K562 (cell line): ENCODE measurements around the gene TAOK2. TPM values are rescaled to one million over a fixed set of nuclear protein-coding genes. Genes with fewer than 3 reads are reported as not detected.
A peak's percentile ranks its signal among the peaks of the same experiment; 100 is the strongest.

Source experiments
- ATAC-seq: fragments of 200-7000 bp; cut with Tn5 transposase; 3 replicates; pipeline ENCODE4 v1.9.1; 2020; ENCODE audit warnings: moderate library complexity
- BruUV-seq: library from RNA; stranded (reverse); fragments of 400-500 nt; replicated peaks from 2 replicates; lab custom pipeline; 2021; lab: Mats Ljungman, UMichigan
- CTCF ChIA-PET: fragments of 300-600 bp; formaldehyde crosslinking; extraction: SDS; loops from one replicate; lab custom pipeline; 2021; ENCODE audit warnings: low intra/inter-chr PET ratio; lab: Yijun Ruan, JAX
- POLR2A ChIA-PET: fragments of 300-600, 350-650 bp; sonication (Branson Sonifier 250); formaldehyde crosslinking; extraction: SDS; loops from one replicate; lab custom pipeline; 2021; ENCODE audit warnings: antibody characterized with exemption, inconsistent platforms; lab: Yijun Ruan, JAX
- DNase-seq, 4 experiments: peaks; one replicate each; pipeline versions ENCODE4 v3.0.0 to v3.0.0-alpha.2; 2011 to 2018; ENCODE audit warnings: low spot score in 3 of 4, mixed read lengths in 3 of 4; ENCODE audit errors: extremely low read depth in 1 of 4
- FAIRE-seq: peaks from 2 replicates; lab custom pipeline; 2011; peaks lifted over from hg19 to GRCh38; lab: Jason Lieb, UNC
- H2AFZ ChIP-seq: 2 replicates; pipeline ENCODE4 v1.6.0; 2011; ENCODE audit warnings: low read depth, low read length, control low read depth, inconsistent platforms
- H3K27ac ChIP-seq: fragments of 200-600 bp; 3 replicates; pipeline ENCODE4 v1.8.0; 2011; ENCODE audit warnings: low read depth, mild to moderate bottlenecking, control low read depth, inconsistent platforms, low read length, moderate library complexity, mixed read lengths; ENCODE audit errors: extremely low read depth
- H3K27me3 ChIP-seq, 2 experiments: fragments of 300-600 bp in 1 of 2; 2 replicates in 1 of 2; 3 replicates in 1 of 2; pipeline versions ENCODE4 v1.6.0 to v1.8.0; 2011; ENCODE audit warnings: inconsistent platforms in 2 of 2, low read length in 2 of 2, mild to moderate bottlenecking in 1 of 2, mixed read lengths in 1 of 2, moderate library complexity in 1 of 2; ENCODE audit not compliant: control insufficient read depth in 2 of 2, insufficient read depth in 2 of 2
- H3K36me3 ChIP-seq: fragments of 300-600 bp; 3 replicates; pipeline ENCODE4 v1.8.0; 2011; ENCODE audit warnings: mild to moderate bottlenecking, low read length, inconsistent platforms; ENCODE audit not compliant: control insufficient read depth, insufficient read depth
- H3K4me1 ChIP-seq, 2 experiments: fragments of 200-600 bp in 1 of 2; replicated peaks in 1 of 2; 2 replicates in 1 of 2; 3 replicates in 1 of 2; pipeline versions ENCODE4 v1.5.1 to v1.8.0; 2011; ENCODE audit warnings: inconsistent platforms in 2 of 2, low read length in 2 of 2, mild to moderate bottlenecking in 1 of 2, mixed read lengths in 1 of 2, moderate library complexity in 1 of 2; ENCODE audit not compliant: control insufficient read depth in 2 of 2, insufficient read depth in 2 of 2
- H3K4me2 ChIP-seq: 2 replicates; pipeline ENCODE4 v1.6.1; 2011; ENCODE audit warnings: low read length, control low read depth, inconsistent platforms, mixed read lengths; ENCODE audit not compliant: insufficient read depth
- H3K4me3 ChIP-seq: fragments of 200-600 bp; sonication (generic), shearing (Covaris generic); 2 replicates; pipeline ENCODE4 v1.5.1; 2016; ENCODE audit warnings: control low read depth, inconsistent platforms
- H3K79me2 ChIP-seq: fragments of 200-600 bp; 3 replicates; pipeline ENCODE4 v1.8.0; 2011; ENCODE audit warnings: low read length, inconsistent platforms; ENCODE audit not compliant: control insufficient read depth, insufficient read depth
- H3K9ac ChIP-seq, 2 experiments: 2 replicates each; pipeline versions ENCODE4 v1.6.0 to v1.6.1; 2011; ENCODE audit warnings: low read depth in 2 of 2, low read length in 2 of 2, control low read depth in 1 of 2, inconsistent platforms in 1 of 2, mild to moderate bottlenecking in 1 of 2, mixed read lengths in 1 of 2; ENCODE audit not compliant: insufficient read depth in 1 of 2
- H3K9me1 ChIP-seq: one replicate; pipeline ENCODE4 v1.6.0; 2011; ENCODE audit warnings: inconsistent platforms, mild to moderate bottlenecking, low read length, moderate library complexity; ENCODE audit not compliant: control insufficient read depth, insufficient read depth
- H3K9me3 ChIP-seq: replicated peaks from 2 replicates; pipeline ENCODE4 v1.5.1; 2011; ENCODE audit warnings: low read depth, low read length, inconsistent platforms; ENCODE audit not compliant: control insufficient read depth, insufficient read depth
- H4K20me1 ChIP-seq: replicated peaks from 2 replicates; pipeline ENCODE4 v1.6.1; 2011; ENCODE audit warnings: low read length, inconsistent platforms, mixed read lengths; ENCODE audit not compliant: control insufficient read depth, insufficient read depth
- ATF1 ChIP-seq, 2 experiments: fragments of 450-650 bp in 1 of 2; IDR thresholded peaks; 2 replicates each; pipeline ENCODE4 v1.6.1; 2016; ENCODE audit warnings: missing compliant biosample characterization in 1 of 2, missing genetic modification characterization in 1 of 2
- CBX5 ChIP-seq: IDR thresholded peaks from 2 replicates; pipeline ENCODE4 v1.6.1; 2014; ENCODE audit warnings: low read depth, borderline replicate concordance
- CHD1 ChIP-seq: fragments of 200-600 bp; sonication (generic); IDR thresholded peaks from one replicate; pipeline ENCODE4 v1.6.1; 2012; ENCODE audit warnings: mild to moderate bottlenecking, moderate library complexity, low read length, inconsistent platforms
- CREB1 ChIP-seq, 2 experiments: sonication (generic) in 1 of 2; formaldehyde crosslinking in 1 of 2; IDR thresholded peaks; 2 replicates each; pipeline versions ENCODE4 v1.6.1 to v1.8.0; 2012 to 2022; ENCODE audit warnings: inconsistent platforms in 1 of 2, mild to moderate bottlenecking in 1 of 2, missing genetic modification reagents in 1 of 2, moderate library complexity in 1 of 2
- DNMT1 ChIP-seq: fragments of 450-650 bp; IDR thresholded peaks from 2 replicates; pipeline ENCODE4 v1.6.1; 2016; ENCODE audit warnings: antibody characterized with exemption, mild to moderate bottlenecking
- ETS1 ChIP-seq: conservative IDR thresholded peaks from 2 replicates; pipeline ENCODE4 v1.6.1; 2011; ENCODE audit warnings: low read depth, mild to moderate bottlenecking, low read length; ENCODE audit not compliant: control insufficient read depth
- FOS ChIP-seq: IDR thresholded peaks from 3 replicates; pipeline ENCODE4 v1.6.1; 2011; ENCODE audit not compliant: insufficient read length; ENCODE audit errors: extremely low read depth
- HDAC1 ChIP-seq, 2 experiments: fragments of 450-650 bp; IDR thresholded peaks; 2 replicates each; pipeline ENCODE4 v1.6.1; 2016 to 2017; ENCODE audit warnings: inconsistent platforms in 1 of 2, mild to moderate bottlenecking in 1 of 2, moderate library complexity in 1 of 2
- HMG20B ChIP-seq: fragments of 250-450 bp; sonication (Bioruptor Pico); IDR thresholded peaks from 2 replicates; pipeline ENCODE4 v1.5.0; 2021; ENCODE audit warnings: mild to moderate bottlenecking
- HSF4 ChIP-seq: fragments of 250-450 bp; sonication (Bioruptor Pico); IDR thresholded peaks from 2 replicates; pipeline ENCODE4 v2.1.2; 2022; ENCODE audit warnings: mild to moderate bottlenecking, moderate library complexity, borderline replicate concordance
- MXD1 ChIP-seq: fragments of 250-450 bp; sonication (Bioruptor Pico); IDR thresholded peaks from 2 replicates; pipeline ENCODE4 v1.8.0; 2021; ENCODE audit warnings: borderline replicate concordance, mild to moderate bottlenecking, moderate library complexity; ENCODE audit not compliant: poor library complexity, severe bottlenecking
- RBM39 ChIP-seq: fragments of 200-400 bp; formaldehyde crosslinking; optimal IDR thresholded peaks from 2 replicates; pipeline ENCODE3; 2018; ENCODE audit warnings: low read depth, low read length
- SRSF7 ChIP-seq: fragments of 200-400 bp; formaldehyde crosslinking; optimal IDR thresholded peaks from 2 replicates; pipeline ENCODE3; 2017; ENCODE audit warnings: mild to moderate bottlenecking, low read depth, low read length
- TAF7 ChIP-seq: fragments of 450-650 bp; IDR thresholded peaks from 2 replicates; pipeline ENCODE4 v1.6.1; 2016; ENCODE audit warnings: missing genetic modification characterization, missing compliant biosample characterization
- ZNF347 ChIP-seq: fragments of 450-650 bp; formaldehyde crosslinking; IDR thresholded peaks from 2 replicates; pipeline ENCODE4 v1.4.0; 2020; ENCODE audit warnings: low read depth, mild to moderate bottlenecking, moderate library complexity
- ZSCAN29 ChIP-seq: fragments of 450-650 bp; IDR thresholded peaks from 2 replicates; pipeline ENCODE4 v1.6.1; 2017
- WGBS: fragments of 100-300 bp; shearing (Covaris generic); methylation state at CpG from one replicate; pipeline ENCODE4 v1.1.6; 2016; ENCODE audit warnings: low coverage, mixed read lengths; ENCODE audit not compliant: insufficient coverage; ENCODE audit errors: missing lambda C conversion rate; 5-methylcytosine and 5-hydroxymethylcytosine counted together
- in situ Hi-C: fragments of 300-500 bp; cut with MboI; formaldehyde crosslinking; loops from 4 replicates; pipeline ENCODE4 v1.15.0; 2018; ENCODE audit warnings: inconsistent platforms, mixed read lengths
- intact Hi-C: fragments of 100-400 bp; cut with micrococcal nuclease; formaldehyde crosslinking; loops from 2 replicates; pipeline ENCODE4 v1.14.2; 2022
- polyA plus RNA-seq, 8 experiments: library from polyadenylated mRNA; depleted of rRNA in 4 of 8; stranded (reverse) in 5 of 8; unstranded in 3 of 8; fragments of >200 nt; fragmentation: Nextera tagmentation in 2 of 8; fragmentation: Illumina TruSeq in 1 of 8; extraction: Ambion mirVana in 2 of 8; extraction: Trizol in 1 of 8; gene quantifications; 2 replicates each; pipeline versions ENCODE4 v1.2.1 to v1.2.3, GENCODE V29; 2011 to 2014; ENCODE audit warnings: inconsistent platforms in 1 of 8, missing spikeins in 1 of 8
- total RNA-seq, 7 experiments: library from RNA; depleted of rRNA in 6 of 7; stranded (reverse); fragments of >200 nt in 6 of 7; fragmentation: Illumina TruSeq in 2 of 7; extraction: Trizol in 2 of 7; gene quantifications; 2 replicates each; pipeline versions ENCODE4 v1.2.1 to v1.2.3, GENCODE V29; 2011 to 2021; ENCODE audit warnings: low replicate concordance in 1 of 7
- TF ChIP-seq, protein P1 (sequence below): fragments of 450-650 bp; IDR thresholded peaks from 2 replicates; pipeline ENCODE4 v1.6.1; 2017; ENCODE audit warnings: antibody characterized with exemption
- TF ChIP-seq, protein P2 (sequence below): IDR thresholded peaks from 2 replicates; pipeline ENCODE4 v1.6.1; 2014; ENCODE audit warnings: antibody characterized with exemption

TAOK2 gene
- total and polyA plus RNA-seq, 9 of the 15 experiments (the other 6 are each of a cell fraction or from before 2014, with no cell fraction given), result 0.10 to 41.8 (median 13.7) TPM

DNA sequence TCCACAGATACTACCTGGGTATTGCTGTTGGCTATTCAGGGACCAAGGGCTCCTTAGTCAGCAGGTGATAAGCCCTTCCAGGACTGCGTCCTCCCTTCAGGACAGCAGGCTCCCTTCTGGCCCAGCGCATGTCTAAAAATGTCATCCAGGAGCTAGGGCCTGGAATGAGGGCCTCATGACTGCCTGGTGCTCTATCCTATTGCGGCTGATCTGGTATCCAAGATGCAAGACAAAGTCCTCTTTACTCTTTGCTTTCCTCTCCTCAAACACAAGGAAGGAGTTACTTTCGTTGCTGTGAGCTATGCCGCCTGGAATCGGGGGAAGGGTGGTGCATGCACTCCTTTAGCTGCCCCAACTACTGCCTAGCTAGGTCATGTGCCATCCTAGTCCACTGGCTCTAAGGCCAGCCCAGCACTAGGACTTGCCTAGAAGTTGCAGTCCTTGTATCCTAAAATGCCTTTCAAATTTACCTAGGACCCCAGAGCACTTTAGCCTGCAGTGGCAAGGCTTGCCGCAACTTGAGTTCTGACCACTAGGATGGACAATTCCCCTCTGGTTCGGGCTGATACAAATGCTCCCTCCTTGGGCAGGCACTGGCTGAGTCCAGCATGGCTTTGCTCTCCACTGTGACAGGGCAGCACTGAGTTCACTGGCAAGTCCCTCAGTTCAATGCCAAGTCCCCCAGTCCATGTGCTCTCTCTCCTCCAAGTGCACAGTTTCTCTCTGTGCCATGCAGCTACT is 21.9 kb upstream of the TAOK2 start:
- H3K36me3 ChIP-seq, result no peaks in the 10 kb centered on the region
- H4K20me1 ChIP-seq, result no peaks in the 10 kb centered on the region
- peaks cover 9% of the 10 kb centered on the region for H3K9me3 ChIP-seq
- FAIRE-seq (no peak), ATAC-seq (peak; percentile 45; the same call in 2 of the 3 replicates), DNase-seq (no peak)
- peaks cover 0 to 3% of the 10 kb centered on the region in 2 experiments; a peak in 1 of 5 replicates for H3K4me1 ChIP-seq
- POLR2A ChIA-PET, result interaction anchor here (0.6 kb wide), 1 partner anchor 9 kb away, joined by 4 read pairs; no protein-coding TSS in a partner anchor
- no peaks in the 10 kb centered on the region for H3K27me3 ChIP-seq
- 66% methylated on average over 8 of the region's 8 CpGs for WGBS
- no peaks in the 10 kb centered on the region for H3K79me2 ChIP-seq
- H3K9me1 ChIP-seq, result no peaks in the 10 kb centered on the region
- intact Hi-C loops, result no loop called here
- CTCF ChIA-PET, result no interaction called here
- H2AFZ ChIP-seq, result peak overlapping the region; percentile 22; the same call in 1 of the 2 replicates
- BruUV-seq, result no TSS peak
- in situ Hi-C loops, result no loop called here
- no peak overlapping the region for H3K9ac ChIP-seq
- H3K4me3 ChIP-seq, result no peak overlapping the region
- no peak overlapping the region for H3K27ac ChIP-seq
- H3K4me2 ChIP-seq, result no peak overlapping the region
- TF ChIP-seq CBX5, result no peak
- TF ChIP-seq DNMT1, result no peak
- TF ChIP-seq ATF1 (CRISPR knock-in tag; IDR thresholded peaks at IDR 0.05), result no peak
- TF ChIP-seq ATF1 (tag; IDR thresholded peaks at IDR 0.05), result no peak
- TF ChIP-seq, protein P1, sequence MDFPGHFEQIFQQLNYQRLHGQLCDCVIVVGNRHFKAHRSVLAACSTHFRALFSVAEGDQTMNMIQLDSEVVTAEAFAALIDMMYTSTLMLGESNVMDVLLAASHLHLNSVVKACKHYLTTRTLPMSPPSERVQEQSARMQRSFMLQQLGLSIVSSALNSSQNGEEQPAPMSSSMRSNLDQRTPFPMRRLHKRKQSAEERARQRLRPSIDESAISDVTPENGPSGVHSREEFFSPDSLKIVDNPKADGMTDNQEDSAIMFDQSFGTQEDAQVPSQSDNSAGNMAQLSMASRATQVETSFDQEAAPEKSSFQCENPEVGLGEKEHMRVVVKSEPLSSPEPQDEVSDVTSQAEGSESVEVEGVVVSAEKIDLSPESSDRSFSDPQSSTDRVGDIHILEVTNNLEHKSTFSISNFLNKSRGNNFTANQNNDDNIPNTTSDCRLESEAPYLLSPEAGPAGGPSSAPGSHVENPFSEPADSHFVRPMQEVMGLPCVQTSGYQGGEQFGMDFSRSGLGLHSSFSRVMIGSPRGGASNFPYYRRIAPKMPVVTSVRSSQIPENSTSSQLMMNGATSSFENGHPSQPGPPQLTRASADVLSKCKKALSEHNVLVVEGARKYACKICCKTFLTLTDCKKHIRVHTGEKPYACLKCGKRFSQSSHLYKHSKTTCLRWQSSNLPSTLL, result no peak
- TF ChIP-seq ZNF347 (CRISPR knock-in tag), result no peak
- no peak for TF ChIP-seq TAF7 (tag)
- no peak for TF ChIP-seq HDAC1 (IDR thresholded peaks at IDR 0.05)
- TF ChIP-seq ZSCAN29, result no peak
- TF ChIP-seq SRSF7, result no peak
- TF ChIP-seq RBM39, result no peak
- TF ChIP-seq CHD1, result no peak
- TF ChIP-seq HMG20B (CRISPR knock-in tag), result no peak
- no peak for TF ChIP-seq CREB1 (IDR thresholded peaks at IDR 0.05)
- TF ChIP-seq CREB1 (CRISPR knock-in tag; IDR thresholded peaks at IDR 0.05), result no peak
- no peak for TF ChIP-seq MXD1 (CRISPR knock-in tag)
- no peak for TF ChIP-seq HSF4 (CRISPR knock-in tag)
- TF ChIP-seq, protein P2, sequence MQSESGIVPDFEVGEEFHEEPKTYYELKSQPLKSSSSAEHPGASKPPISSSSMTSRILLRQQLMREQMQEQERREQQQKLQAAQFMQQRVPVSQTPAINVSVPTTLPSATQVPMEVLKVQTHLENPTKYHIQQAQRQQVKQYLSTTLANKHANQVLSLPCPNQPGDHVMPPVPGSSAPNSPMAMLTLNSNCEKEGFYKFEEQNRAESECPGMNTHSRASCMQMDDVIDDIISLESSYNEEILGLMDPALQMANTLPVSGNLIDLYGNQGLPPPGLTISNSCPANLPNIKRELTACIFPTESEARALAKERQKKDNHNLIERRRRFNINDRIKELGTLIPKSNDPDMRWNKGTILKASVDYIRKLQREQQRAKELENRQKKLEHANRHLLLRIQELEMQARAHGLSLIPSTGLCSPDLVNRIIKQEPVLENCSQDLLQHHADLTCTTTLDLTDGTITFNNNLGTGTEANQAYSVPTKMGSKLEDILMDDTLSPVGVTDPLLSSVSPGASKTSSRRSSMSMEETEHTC, result no peak
- TF ChIP-seq ETS1, result no peak
- no peak for TF ChIP-seq FOS
